NCI-H460 (cell line): ENCODE results near the gene HECTD1. TPM values are rescaled to one million over a fixed set of nuclear protein-coding genes. Genes with fewer than 3 reads are reported as not detected.
"Not testable (repeated sequence)": the region's sequence is repeated elsewhere in the genome, so short reads cannot be mapped to it uniquely, and the experiment has no call there.

Source experiments
- DNase-seq: peaks from one replicate; pipeline ENCODE4 v3.0.0-alpha.2; 2016; ENCODE audit warnings: low read depth; ENCODE audit errors: extremely low read depth
- total RNA-seq: library from RNA; depleted of rRNA; stranded (reverse); fragments of >200 nt; shearing (Covaris generic); gene quantifications from 2 replicates; pipeline ENCODE4 v1.2.3, GENCODE V29; 2014

Gene HECTD1
- total RNA-seq, 1 experiment from 2014 or later = 177 TPM

- no peak for DNase-seq
Observed at GRCh38 chr14:31096255-31096654, 111.3 kb downstream of the HECTD1 start.

- not testable (repeated sequence) for DNase-seq
Observed at GRCh38 chr14:31095817-31096216, 111.8 kb downstream of the HECTD1 start.

- not testable (repeated sequence) for DNase-seq
Observed at GRCh38 chr14:31093884-31094839, 113.4 kb downstream of the HECTD1 start.

GRCh38 chr14:31092160-31092708 lies 115.4 kb downstream of the HECTD1 start:
- DNase-seq = no peak

- peak; percentile 47 for DNase-seq
Observed at GRCh38 chr14:31090883-31091764, 116.5 kb downstream of the HECTD1 start.

GRCh38 chr14:31086466-31086865 lies 121.1 kb downstream of the HECTD1 start:
- DNase-seq = not testable (repeated sequence)

- no peak for DNase-seq
Observed at GRCh38 chr14:31085027-31085426, 122.6 kb downstream of the HECTD1 start.

- no peak for DNase-seq
Observed at GRCh38 chr14:31084385-31084784, 123.2 kb downstream of the HECTD1 start.

GRCh38 chr14:31083781-31084180 lies 123.8 kb downstream of the HECTD1 start:
- DNase-seq = no peak

- no peak for DNase-seq
Observed at GRCh38 chr14:31080484-31080883, 127.1 kb downstream of the HECTD1 start.

GRCh38 chr14:31080056-31080455 lies 127.5 kb downstream of the HECTD1 start:
- no peak for DNase-seq

GRCh38 chr14:31078766-31079165 lies 128.8 kb downstream of the HECTD1 start:
- DNase-seq = no peak

GRCh38 chr14:31075144-31075543 lies 132.4 kb downstream of the HECTD1 start:
- DNase-seq = no peak

- no peak for DNase-seq
Observed at GRCh38 chr14:31071151-31071550, 136.4 kb downstream of the HECTD1 start.

GRCh38 chr14:31070431-31070830 lies 137.2 kb downstream of the HECTD1 start:
- no peak for DNase-seq

- no peak for DNase-seq
Observed at GRCh38 chr14:31069343-31069742, 138.2 kb downstream of the HECTD1 start.

GRCh38 chr14:31068235-31068634 lies 139.4 kb downstream of the HECTD1 start:
- DNase-seq = no peak

- not testable (repeated sequence) for DNase-seq
Observed at GRCh38 chr14:31062908-31063307, 144.7 kb downstream of the HECTD1 start.

- no peak for DNase-seq
Observed at GRCh38 chr14:31060253-31060875, 147.2 kb downstream of the HECTD1 start.

GRCh38 chr14:31059152-31059924 lies 148.3 kb downstream of the HECTD1 start:
- DNase-seq = no peak
